GM18511 (cell line): ENCODE results near the gene PSAPL1.
"Not testable (repeated sequence)": the region's sequence is repeated elsewhere in the genome, so short reads cannot be mapped to it uniquely, and the experiment has no call there.

ENCODE experiments used
- ATAC-seq: cut with Tn5 transposase; IDR thresholded peaks from one replicate; pipeline ENCODE4 v1.9.1; 2021; ENCODE audit warnings: mild to moderate bottlenecking, moderate library complexity; ENCODE audit not compliant: unreplicated experiment

PSAPL1 gene

GRCh38 chr4:7460566-7460965 is 25.8 kb upstream of the PSAPL1 start:
- no peak for ATAC-seq

GRCh38 chr4:7459471-7459870 is 24.7 kb upstream of the PSAPL1 start:
- ATAC-seq, result no peak

DNA sequence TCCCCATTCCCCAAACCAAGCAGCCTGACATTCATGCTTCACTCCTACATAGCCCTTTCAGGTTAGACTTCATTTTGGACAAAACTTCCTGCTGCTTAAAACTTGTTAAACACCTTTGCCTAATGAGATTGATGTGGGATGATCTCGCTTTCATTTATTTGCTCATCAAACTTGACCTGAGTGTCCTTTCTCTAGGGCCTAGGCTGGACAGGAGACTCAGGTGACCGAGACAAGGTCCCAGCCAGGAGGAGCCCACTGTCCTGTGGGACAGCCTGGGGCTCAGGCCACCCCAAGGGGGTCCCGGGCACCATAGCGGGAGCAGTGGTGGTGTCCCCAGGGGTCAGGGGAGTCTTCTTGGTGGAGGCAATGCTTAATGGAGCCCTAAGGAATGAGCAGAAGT is 23.7 kb upstream of the PSAPL1 start:
- ATAC-seq, result no peak

- no peak for ATAC-seq
These were observed 23.3 kb upstream of the PSAPL1 start for GRCh38 chr4:7458066-7458425.

- ATAC-seq, result no peak
These were observed 22.7 kb upstream of the PSAPL1 start for GRCh38 chr4:7457201-7458065.

- not testable (repeated sequence) for ATAC-seq
These were observed 18.1 kb upstream of the PSAPL1 start for GRCh38 chr4:7452802-7453201.

DNA sequence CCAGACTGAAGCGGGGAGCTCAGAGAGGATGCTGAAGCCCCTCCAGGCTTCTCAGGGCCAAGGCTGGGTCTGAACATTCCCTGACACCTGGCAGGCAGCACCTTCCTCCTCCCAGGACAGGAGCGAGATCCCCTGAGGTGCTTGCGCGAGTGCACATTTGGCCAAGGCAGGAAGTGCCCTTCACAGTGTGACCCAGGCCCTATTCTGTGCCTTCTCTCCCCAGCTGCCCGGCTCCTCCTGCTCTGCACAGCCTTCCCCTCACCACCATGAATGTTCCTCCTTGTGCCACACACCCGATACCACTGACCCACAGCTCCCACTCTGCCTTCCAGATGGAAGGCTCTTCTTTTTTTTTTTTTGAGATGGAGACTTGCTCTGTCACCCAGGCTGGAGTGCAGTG is 17.1 kb upstream of the PSAPL1 start:
- ATAC-seq, result no peak

DNA sequence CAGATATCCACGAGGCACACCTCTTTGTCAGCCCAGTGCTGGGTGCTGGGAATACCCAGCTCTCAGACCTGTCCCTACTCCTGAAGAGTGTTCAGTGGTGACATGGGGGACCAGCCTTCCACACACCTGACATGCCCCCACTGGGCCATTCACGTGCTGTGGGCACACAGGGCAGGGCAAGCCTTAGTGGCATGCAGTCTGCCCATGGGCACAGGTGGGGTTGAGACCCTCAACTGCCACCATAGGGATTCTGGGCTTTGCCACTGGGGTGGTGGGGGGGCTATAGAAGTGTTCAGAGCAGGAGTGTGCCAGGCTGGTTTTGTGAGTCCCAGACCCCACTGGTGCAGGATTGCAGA is 16.7 kb upstream of the PSAPL1 start:
- ATAC-seq, result no peak

GRCh38 chr4:7450775-7451433 is 16.2 kb upstream of the PSAPL1 start:
- ATAC-seq, result no peak

DNA sequence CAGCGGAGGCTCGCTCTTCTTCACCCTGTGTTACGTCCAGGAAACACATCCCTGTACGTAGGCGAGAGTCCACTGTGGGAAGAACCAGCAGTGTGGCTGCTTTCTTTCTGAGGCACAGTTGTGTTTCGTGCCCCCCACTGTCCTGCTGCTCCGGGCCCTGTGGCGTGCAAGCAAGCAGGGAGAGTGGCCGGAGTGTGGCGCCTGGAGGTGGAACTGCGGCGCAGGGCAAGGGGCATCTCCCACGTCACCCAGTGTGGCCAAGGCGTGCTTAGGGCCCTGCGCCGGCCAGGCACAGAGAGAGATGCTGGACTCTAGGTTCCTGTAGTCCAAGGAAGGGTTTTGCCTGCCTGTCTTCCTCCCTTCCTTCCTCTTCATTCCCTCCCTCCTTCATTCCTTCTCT is 13.3 kb upstream of the PSAPL1 start:
- ATAC-seq, result no peak

DNA sequence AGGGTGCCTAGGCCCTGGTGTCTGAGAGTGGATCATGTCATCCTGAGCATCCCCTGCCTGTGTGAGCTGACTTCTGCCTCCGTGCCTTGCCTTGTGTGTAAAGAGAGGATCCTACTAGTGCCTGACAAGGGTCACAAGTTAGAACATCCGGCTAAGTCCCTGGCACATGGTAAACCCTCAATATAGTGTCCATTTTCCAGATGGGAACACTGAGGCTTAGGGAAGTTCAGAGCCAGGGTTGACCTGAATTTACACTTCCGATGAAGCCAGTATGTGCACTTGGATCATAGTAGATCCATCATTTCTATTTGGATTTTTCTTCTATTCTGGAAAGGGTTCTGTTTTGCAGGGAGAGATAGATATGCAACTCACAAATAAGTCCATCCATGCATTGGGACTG is 12.5 kb upstream of the PSAPL1 start:
- ATAC-seq, result no peak

GRCh38 chr4:7444731-7445130 is 10.0 kb upstream of the PSAPL1 start:
- ATAC-seq, result no peak

GRCh38 chr4:7444314-7444713 is 9.6 kb upstream of the PSAPL1 start:
- ATAC-seq, result no peak

DNA sequence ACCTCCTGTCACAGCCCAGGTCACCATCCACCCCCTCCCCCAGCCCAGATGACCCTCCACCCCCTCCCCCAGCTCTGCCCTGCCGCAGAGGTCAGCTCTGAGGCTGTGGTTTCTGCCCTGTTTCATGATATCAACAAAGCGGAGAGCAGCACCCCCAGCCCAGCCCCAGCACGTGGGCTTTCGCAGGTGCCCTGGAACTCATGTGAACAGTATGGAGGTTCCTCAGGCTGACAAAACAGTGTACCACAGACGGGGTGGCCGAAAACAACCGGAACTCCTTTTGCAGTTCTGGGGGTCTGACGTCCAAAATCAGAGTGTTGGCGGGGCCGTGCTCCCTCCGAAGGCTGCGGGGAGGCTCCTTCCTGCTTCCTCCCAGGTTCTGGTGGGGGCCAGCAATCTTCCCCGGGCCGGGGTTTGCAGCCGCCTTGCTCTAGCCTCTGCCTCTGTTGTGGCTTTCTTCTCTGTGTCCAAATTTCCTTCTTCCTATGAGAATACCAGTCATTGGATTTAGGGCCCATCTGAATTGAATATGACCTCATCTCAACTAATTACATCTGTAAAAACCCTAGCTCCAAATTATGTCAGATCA is 7.9 kb upstream of the PSAPL1 start:
- ATAC-seq, result no peak

DNA sequence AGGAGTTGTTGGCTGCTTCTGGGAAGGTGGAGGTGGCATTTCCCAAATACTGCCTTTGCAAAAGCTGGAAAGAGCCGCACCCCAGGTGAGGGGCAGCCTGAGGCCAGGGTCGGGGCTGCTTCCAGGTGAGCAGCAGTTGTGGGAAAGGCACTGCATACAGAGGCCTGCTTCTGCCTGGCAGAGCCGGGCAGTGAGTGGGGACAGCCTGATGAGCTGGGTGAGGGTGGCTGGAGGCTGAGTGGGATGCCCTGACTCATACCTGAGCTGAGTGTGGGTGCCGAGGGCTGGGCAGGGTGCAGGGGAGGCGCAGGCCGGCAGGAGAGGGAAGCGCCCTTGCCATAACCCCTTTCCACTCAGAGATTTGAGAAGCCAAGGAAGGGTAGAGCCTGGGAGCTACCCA is 6.5 kb upstream of the PSAPL1 start:
- ATAC-seq, result no peak

DNA sequence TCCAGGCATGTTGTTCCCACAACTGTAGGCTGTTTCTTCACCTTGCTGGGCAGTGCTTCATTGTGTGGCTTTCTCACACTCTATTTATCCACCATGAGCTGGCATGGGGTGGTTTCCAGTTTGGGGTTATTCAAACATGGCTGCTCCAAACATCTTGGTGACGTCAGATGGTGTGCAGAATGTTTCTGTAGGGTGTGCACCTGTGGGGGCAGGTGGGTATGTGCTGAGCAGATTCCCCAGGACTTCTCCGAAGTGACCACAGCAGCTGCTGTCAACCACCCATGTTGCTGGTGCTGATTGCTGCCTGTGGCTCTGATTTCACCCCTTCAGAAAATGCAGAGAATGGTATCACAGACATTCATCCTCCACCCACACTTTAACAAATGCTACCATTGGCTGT is 5.0 kb upstream of the PSAPL1 start:
- ATAC-seq, result no peak

GRCh38 chr4:7436256-7436655 is 1.5 kb upstream of the PSAPL1 start:
- ATAC-seq, result no peak

DNA sequence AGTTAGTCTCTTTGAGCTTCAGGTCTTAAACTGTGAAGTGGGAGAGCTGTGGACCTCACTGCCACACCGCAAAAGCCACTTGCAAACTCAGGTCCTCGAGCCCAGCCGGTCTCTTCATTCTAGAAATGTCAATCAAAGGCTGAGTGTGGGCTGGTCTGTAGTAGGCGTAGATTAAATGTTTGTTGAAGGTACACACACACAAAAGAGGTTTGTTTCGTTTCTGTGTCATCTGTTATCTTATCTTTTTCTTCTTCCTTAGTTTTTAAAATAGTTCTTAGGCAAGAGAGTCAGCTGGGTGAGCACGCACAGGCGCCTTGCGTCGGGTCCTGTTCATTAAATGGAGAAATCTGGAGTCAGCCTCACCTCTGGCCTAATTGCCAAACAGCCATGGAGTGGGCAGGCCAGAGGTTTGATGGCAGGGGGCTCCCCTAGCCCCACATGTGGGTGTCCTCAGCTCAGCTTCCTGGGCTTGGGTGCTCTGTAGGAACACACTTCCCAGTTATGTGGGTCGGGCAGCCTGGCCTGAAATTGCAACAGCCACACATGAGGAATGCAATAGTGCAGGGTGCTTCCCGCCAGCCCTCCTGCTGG is 836 bp upstream of the PSAPL1 start:
- no peak for ATAC-seq

DNA sequence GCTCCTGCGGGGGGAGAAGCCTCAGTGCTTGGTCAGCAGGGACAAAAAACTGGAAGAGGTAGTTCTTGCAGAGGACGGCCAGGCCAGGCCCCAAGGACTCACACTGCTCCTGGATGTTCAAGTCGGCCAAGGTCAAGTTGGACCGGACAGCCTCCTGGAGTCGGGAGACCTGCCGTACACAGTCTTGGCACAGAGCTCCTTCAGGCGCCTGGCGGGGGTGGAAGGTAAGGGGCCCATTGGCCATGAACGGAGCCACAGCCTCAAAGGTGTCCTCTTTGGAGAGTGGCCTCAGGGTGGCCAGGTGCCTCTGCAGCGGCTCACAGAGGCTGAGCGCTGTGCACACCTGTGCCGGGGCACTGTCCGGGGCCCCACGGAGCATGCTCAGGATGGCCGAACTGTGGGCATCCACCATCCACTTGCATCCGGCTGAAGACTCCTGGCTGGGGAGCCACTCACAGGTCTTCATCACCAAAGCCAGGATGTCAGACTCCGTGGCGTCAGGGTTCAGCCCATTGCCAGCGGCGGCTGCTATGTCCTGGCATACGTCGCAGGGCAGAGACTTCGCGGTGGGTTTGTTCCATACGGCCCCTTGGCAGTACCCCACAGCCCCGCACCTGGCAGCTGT is 477 bp downstream of the PSAPL1 start:
- no peak for ATAC-seq

GRCh38 chr4:7433376-7434140 is 1.2 kb downstream of the PSAPL1 start:
- no peak for ATAC-seq
